ENCODE data around the gene EEF1AKMT3.

EEF1AKMT3 gene

DNA sequence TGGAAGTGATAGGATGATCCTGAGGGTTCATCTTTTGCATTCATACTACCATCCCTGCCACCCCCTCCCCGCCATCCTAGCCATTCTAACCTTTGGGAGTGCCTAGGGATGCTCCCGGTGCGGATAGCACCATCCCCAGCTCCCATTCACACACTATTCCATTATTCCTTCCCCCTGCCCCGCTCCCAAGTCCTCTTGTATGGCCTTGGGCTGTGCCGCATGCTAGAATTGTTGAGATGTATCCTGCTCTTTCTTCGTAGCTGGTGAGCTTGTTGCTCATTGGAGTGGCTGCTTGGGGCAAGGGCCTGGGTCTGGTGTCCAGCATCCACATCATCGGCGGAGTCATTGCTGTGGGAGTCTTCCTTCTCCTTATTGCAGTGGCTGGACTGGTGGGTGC is 26.9 kb upstream of the EEF1AKMT3 start:
- Histone ChIP-seq H3K9me3 (ENCODE audit: severe bottlenecking) (no peaks in the 10 kb centered on the region), H3K4me3 (ENCODE audit: low read depth, low read length) (peak overlapping the region; percentile 84), H3K36me3 (peaks cover 47% of the 10 kb centered on the region), H3K27me3 (ENCODE audit: insufficient read depth, low read depth, severe bottlenecking) (no peaks in the 10 kb centered on the region), H3K27ac (peak overlapping the region; percentile 93)
- TF ChIP-seq, protein P1, sequence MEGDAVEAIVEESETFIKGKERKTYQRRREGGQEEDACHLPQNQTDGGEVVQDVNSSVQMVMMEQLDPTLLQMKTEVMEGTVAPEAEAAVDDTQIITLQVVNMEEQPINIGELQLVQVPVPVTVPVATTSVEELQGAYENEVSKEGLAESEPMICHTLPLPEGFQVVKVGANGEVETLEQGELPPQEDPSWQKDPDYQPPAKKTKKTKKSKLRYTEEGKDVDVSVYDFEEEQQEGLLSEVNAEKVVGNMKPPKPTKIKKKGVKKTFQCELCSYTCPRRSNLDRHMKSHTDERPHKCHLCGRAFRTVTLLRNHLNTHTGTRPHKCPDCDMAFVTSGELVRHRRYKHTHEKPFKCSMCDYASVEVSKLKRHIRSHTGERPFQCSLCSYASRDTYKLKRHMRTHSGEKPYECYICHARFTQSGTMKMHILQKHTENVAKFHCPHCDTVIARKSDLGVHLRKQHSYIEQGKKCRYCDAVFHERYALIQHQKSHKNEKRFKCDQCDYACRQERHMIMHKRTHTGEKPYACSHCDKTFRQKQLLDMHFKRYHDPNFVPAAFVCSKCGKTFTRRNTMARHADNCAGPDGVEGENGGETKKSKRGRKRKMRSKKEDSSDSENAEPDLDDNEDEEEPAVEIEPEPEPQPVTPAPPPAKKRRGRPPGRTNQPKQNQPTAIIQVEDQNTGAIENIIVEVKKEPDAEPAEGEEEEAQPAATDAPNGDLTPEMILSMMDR (IDR thresholded peaks at IDR 0.05; ENCODE audit: low read depth, low read length) = no peak
- DNase-seq = no peak

GRCh38 chr12:57746025-57746424 is 26.4 kb upstream of the EEF1AKMT3 start:
- H3K27me3 ChIP-seq (ENCODE audit: insufficient read depth, low read depth, severe bottlenecking) = no peaks in the 10 kb centered on the region
- no peak for DNase-seq
- H3K4me3 ChIP-seq (ENCODE audit: low read depth, low read length) = no peak overlapping the region
- peak overlapping the region; percentile 93; the same call in 1 of the 2 replicates for H3K27ac ChIP-seq
- H3K36me3 ChIP-seq = peaks cover 52% of the 10 kb centered on the region
- no peaks in the 10 kb centered on the region for H3K9me3 ChIP-seq (ENCODE audit: severe bottlenecking)
- TF ChIP-seq, protein P1 (IDR thresholded peaks at IDR 0.05; ENCODE audit: low read depth, low read length) = no peak

- Histone ChIP-seq H3K27me3 (ENCODE audit: insufficient read depth, low read depth, severe bottlenecking) (no peaks in the 10 kb centered on the region), H3K36me3 (peaks cover 60% of the 10 kb centered on the region), H3K27ac (no peak overlapping the region), H3K4me3 (ENCODE audit: low read depth, low read length) (no peak overlapping the region), H3K9me3 (ENCODE audit: severe bottlenecking) (no peaks in the 10 kb centered on the region)
- TF ChIP-seq, protein P1 (IDR thresholded peaks at IDR 0.05; ENCODE audit: low read depth, low read length) = no peak
- DNase-seq = no peak
Observed at GRCh38 chr12:57749061-57749460, 23.4 kb upstream of the EEF1AKMT3 start.

DNA sequence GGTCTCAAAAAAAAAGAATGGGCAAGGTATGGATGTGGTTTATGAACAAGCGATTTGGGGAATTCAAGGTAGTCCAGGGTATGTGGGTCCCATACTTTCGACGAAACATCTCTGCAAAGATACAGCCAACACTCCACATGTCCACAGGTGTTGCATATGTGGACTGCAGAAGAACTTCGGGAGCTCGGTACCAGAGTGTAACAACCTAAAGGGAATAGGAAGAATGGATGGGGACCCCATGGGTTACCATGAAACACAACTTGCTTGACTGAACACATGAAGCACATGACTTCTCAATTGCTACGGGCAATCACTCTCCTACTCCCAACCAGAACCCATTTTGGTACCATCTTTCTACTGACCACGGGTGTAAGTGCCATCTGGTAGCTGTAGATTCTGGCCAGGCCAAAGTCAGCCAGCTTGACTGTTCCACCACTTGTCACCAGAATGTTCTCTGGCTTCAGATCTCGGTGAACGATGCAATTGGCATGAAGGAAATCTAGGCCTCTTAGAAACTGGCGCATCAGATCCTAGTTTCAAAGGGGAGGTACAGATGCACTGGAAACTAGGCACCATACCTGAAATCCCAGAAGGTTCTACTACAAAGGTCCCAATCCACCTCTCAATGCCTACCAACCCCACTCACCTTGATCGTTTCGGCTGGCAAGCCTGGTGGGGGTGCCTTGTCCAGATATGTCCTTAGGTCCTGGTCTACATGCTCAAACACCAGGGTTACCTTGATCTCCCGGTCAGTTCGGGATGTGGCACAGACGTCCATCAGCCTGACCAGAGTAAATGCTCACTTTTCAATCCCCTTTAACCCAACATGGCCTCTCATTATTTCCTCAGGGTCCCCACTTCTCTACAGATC is 21.6 kb upstream of the EEF1AKMT3 start:
- H3K27ac ChIP-seq = peak overlapping the region; percentile 97

DNA sequence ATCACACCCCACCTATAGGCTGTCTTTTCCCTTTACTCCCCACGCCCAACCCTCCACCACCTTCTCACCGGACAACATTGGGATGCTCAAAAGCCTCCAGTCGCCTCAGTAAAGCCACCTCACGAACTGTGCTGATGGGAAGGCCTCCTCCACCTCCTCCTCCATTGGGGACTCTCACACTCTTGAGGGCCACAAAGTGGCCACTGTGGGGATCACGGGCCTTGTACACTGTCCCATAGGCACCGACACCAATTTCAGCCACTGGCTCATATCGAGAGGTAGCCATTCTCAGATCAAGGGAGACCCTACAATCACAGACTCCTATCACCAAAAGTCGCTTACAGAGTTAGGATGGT is 21.0 kb upstream of the EEF1AKMT3 start:
- TF ChIP-seq, protein P1 (IDR thresholded peaks at IDR 0.05; ENCODE audit: low read depth, low read length) = no peak
- Histone ChIP-seq H3K27me3 (ENCODE audit: insufficient read depth, low read depth, severe bottlenecking) (no peaks in the 10 kb centered on the region), H3K36me3 (peaks cover 50% of the 10 kb centered on the region), H3K9me3 (ENCODE audit: severe bottlenecking) (no peaks in the 10 kb centered on the region), H3K27ac (peak overlapping the region; percentile 97), H3K4me3 (ENCODE audit: low read depth, low read length) (peak overlapping the region; percentile 80)
- DNase-seq = no peak

More for the DNA sequence above, 21.6 kb upstream of the EEF1AKMT3 start:
- Histone ChIP-seq H3K27me3 (ENCODE audit: insufficient read depth, low read depth, severe bottlenecking) (no peaks in the 10 kb centered on the region), H3K4me3 (ENCODE audit: low read depth, low read length) (peak overlapping the region; percentile 80), H3K36me3 (peaks cover 56% of the 10 kb centered on the region), H3K9me3 (ENCODE audit: severe bottlenecking) (no peaks in the 10 kb centered on the region)
- no peak for DNase-seq
- TF ChIP-seq, protein P1 (IDR thresholded peaks at IDR 0.05; ENCODE audit: low read depth, low read length) = no peak
